HepG2 (cell line): Measurements from ENCODE around the gene KIAA0319L. TPM values are rescaled to one million over a fixed set of nuclear protein-coding genes. Genes with fewer than 3 reads are reported as not detected.

Experiments
- ATAC-seq: fragments of 200-7000 bp; cut with Tn5 transposase; 3 replicates; pipeline ENCODE4 v1.9.1; 2020; ENCODE audit warnings: mild to moderate bottlenecking, moderate library complexity
- BruUV-seq: library from RNA; stranded (reverse); fragments of 400-500 nt; replicated peaks from 2 replicates; lab custom pipeline; 2021; lab: Mats Ljungman, UMichigan
- CTCF ChIA-PET: fragments of 300-600 bp; formaldehyde crosslinking; extraction: SDS; loops from one replicate; lab custom pipeline; 2021; ENCODE audit warnings: low total read pairs, inconsistent platforms, low intra/inter-chr PET ratio; lab: Yijun Ruan, JAX
- POLR2A ChIA-PET: fragments of 350-600 bp; sonication (Branson Sonifier 250); formaldehyde crosslinking; loops from one replicate; lab custom pipeline; 2020; ENCODE audit warnings: antibody characterized with exemption, inconsistent platforms; lab: Yijun Ruan, JAX
- DNase-seq: peaks from one replicate; pipeline ENCODE4 v3.0.0-alpha.2; 2015; ENCODE audit warnings: low spot score
- FAIRE-seq: peaks from 3 replicates; lab custom pipeline; 2011; peaks lifted over from hg19 to GRCh38; lab: Jason Lieb, UNC
- H2AFZ ChIP-seq: one replicate; pipeline ENCODE4 v1.6.1; 2011; ENCODE audit warnings: low read length, inconsistent platforms
- H3K27ac ChIP-seq: fragments of 300-600 bp; 3 replicates; pipeline ENCODE4 v1.8.0; 2011; ENCODE audit warnings: mixed run types, mild to moderate bottlenecking, mixed read lengths, low read length, inconsistent platforms; ENCODE audit not compliant: insufficient read depth; ENCODE audit errors: extremely low read length
- H3K27me3 ChIP-seq, 2 experiments: fragments of 200-600 bp in 1 of 2; 2 replicates in 1 of 2; 3 replicates in 1 of 2; pipeline versions ENCODE4 v1.6.0 to v1.8.0; 2011; ENCODE audit warnings: low read length in 2 of 2, mild to moderate bottlenecking in 2 of 2, moderate library complexity in 2 of 2, inconsistent platforms in 1 of 2; ENCODE audit not compliant: insufficient read depth in 2 of 2, control insufficient read depth in 1 of 2
- H3K36me3 ChIP-seq, 2 experiments: fragments of 200-600 bp in 1 of 2; replicated peaks in 1 of 2; 2 replicates in 1 of 2; 3 replicates in 1 of 2; pipeline versions ENCODE4 v1.5.1 to v1.8.0; 2011; ENCODE audit warnings: low read length in 2 of 2, inconsistent platforms in 1 of 2; ENCODE audit not compliant: insufficient read depth in 2 of 2, control insufficient read depth in 1 of 2
- H3K4me1 ChIP-seq: 2 replicates; pipeline ENCODE4 v1.5.1; 2012; ENCODE audit warnings: low read length, inconsistent platforms; ENCODE audit not compliant: insufficient read depth
- H3K4me2 ChIP-seq: 2 replicates; pipeline ENCODE4 v1.6.0; 2011; ENCODE audit warnings: low read depth, low read length, inconsistent platforms
- H3K4me3 ChIP-seq, 3 experiments: fragments of 200-600 bp in 1 of 3; sonication (generic), shearing (Covaris generic) in 1 of 3; replicated peaks in 1 of 3; 2 replicates each; pipeline ENCODE4 v1.5.1; 2011 to 2016; ENCODE audit warnings: low read length in 3 of 3, inconsistent platforms in 2 of 3, low read depth in 2 of 3, mild to moderate bottlenecking in 2 of 3, control low read depth in 1 of 3, mixed read lengths in 1 of 3; ENCODE audit not compliant: insufficient read depth in 1 of 3
- H3K79me2 ChIP-seq: one replicate; pipeline ENCODE4 v1.6.1; 2011; ENCODE audit warnings: low read length, inconsistent platforms; ENCODE audit not compliant: insufficient read depth
- H3K9ac ChIP-seq: 2 replicates; pipeline ENCODE4 v1.6.0; 2011; ENCODE audit warnings: mild to moderate bottlenecking, low read depth, low read length, inconsistent platforms; ENCODE audit not compliant: insufficient read depth
- H3K9me3 ChIP-seq: 2 replicates; pipeline ENCODE4 v1.5.1; 2012; ENCODE audit warnings: mild to moderate bottlenecking, low read length
- H4K20me1 ChIP-seq: 2 replicates; pipeline ENCODE4 v1.6.0; 2011; ENCODE audit warnings: inconsistent platforms, mild to moderate bottlenecking, low read length, moderate library complexity; ENCODE audit not compliant: insufficient read depth
- AGO2 ChIP-seq: fragments of 200-400 bp; formaldehyde crosslinking; optimal IDR thresholded peaks from 2 replicates; pipeline ENCODE3; 2017; ENCODE audit warnings: mild to moderate bottlenecking, low read depth, low read length, moderate library complexity
- ARNTL ChIP-seq: sonication (generic); formaldehyde crosslinking; IDR thresholded peaks from 2 replicates; pipeline ENCODE4 v1.4.0; 2020; ENCODE audit warnings: mild to moderate bottlenecking, missing genetic modification reagents
- GLI4 ChIP-seq: sonication (generic); formaldehyde crosslinking; IDR thresholded peaks from 2 replicates; pipeline ENCODE4 v1.5.1; 2020; ENCODE audit warnings: missing genetic modification reagents, mild to moderate bottlenecking, moderate library complexity, borderline replicate concordance
- MNT ChIP-seq: fragments of 450-650 bp; IDR thresholded peaks from 2 replicates; pipeline ENCODE4 v1.6.1; 2016
- POLR2AphosphoS2 ChIP-seq: IDR thresholded peaks from 2 replicates; pipeline ENCODE4 v1.6.1; 2011; ENCODE audit warnings: low read depth, low read length, improper control_type of control experiment
- RBM22 ChIP-seq: fragments of 200-400 bp; formaldehyde crosslinking; optimal IDR thresholded peaks from 2 replicates; pipeline ENCODE3; 2017; ENCODE audit warnings: mild to moderate bottlenecking, low read length, moderate library complexity
- ZBTB21 ChIP-seq: sonication (generic); formaldehyde crosslinking; IDR thresholded peaks from 2 replicates; pipeline ENCODE4 v1.4.0; 2020; ENCODE audit warnings: missing genetic modification reagents
- WGBS: methylation state at CpG from one replicate; pipeline ENCODE4 v1.1.6; 2017; ENCODE audit warnings: low lambda C conversion rate; 5-methylcytosine and 5-hydroxymethylcytosine counted together
- in situ Hi-C: cut with HindIII; loops from 2 replicates; pipeline ENCODE4 v1.10.0; 2017; ENCODE audit warnings: low pct_unique_long_range_greater_than_20kb; ENCODE audit not compliant: extremely low pct_ligation_motif_present
- intact Hi-C: fragments of 100-400 bp; cut with micrococcal nuclease; formaldehyde crosslinking; loops from one replicate; pipeline ENCODE4 v1.10.0; 2022; ENCODE audit not compliant: unreplicated experiment
- polyA plus RNA-seq, 8 experiments: library from polyadenylated mRNA; depleted of rRNA in 3 of 8; stranded (reverse) in 7 of 8; unstranded in 1 of 8; fragments of >200 nt; fragmentation: Illumina TruSeq in 4 of 8; extraction: Trizol in 4 of 8; gene quantifications; 2 replicates each; pipeline versions ENCODE4 v1.2.1 to v1.2.3, GENCODE V29; 2011 to 2016; ENCODE audit warnings: low read depth in 4 of 8, missing spikeins in 1 of 8, mixed read lengths in 1 of 8; ENCODE audit not compliant: insufficient read depth in 1 of 8
- total RNA-seq, 5 experiments: library from RNA; depleted of rRNA; stranded (reverse); fragments of >200 nt; fragmentation: Illumina TruSeq; extraction: Trizol; gene quantifications; 2 replicates each; pipeline ENCODE4 v1.2.3, GENCODE V29; 2016; ENCODE audit warnings: low read depth in 1 of 5

Gene KIAA0319L
- total and polyA plus RNA-seq, 2 of the 13 experiments (the other 11 are each of a cell fraction or from before 2014, with no cell fraction given) = 33.4 to 82.6 TPM

GRCh38 chr1:35390600-35391494 is 166.4 kb downstream of the KIAA0319L start:
- intact Hi-C loops (no loop called here), in situ Hi-C loops (no loop called here)
- POLR2A ChIA-PET = no interaction called here
- no TSS peak for BruUV-seq
- no peaks in the 10 kb centered on the region for H3K9me3 ChIP-seq
- no peak overlapping the region for H3K9ac ChIP-seq
- ATAC-seq (no peak), FAIRE-seq (no peak), DNase-seq (no peak)
- no peak overlapping the region for H2AFZ ChIP-seq
- no peaks in the 10 kb centered on the region for H3K79me2 ChIP-seq
- no peak overlapping the region for H3K4me2 ChIP-seq
- H3K27me3 ChIP-seq = no peaks in the 10 kb centered on the region
- no peaks in the 10 kb centered on the region for H3K4me1 ChIP-seq
- 93% methylated on average over 10 of the region's 10 CpGs for WGBS
- no peaks in the 10 kb centered on the region for H4K20me1 ChIP-seq
- peaks cover 12 to 55% of the 10 kb centered on the region in 2 experiments for H3K36me3 ChIP-seq
- TF ChIP-seq POLR2AphosphoS2 (no peak), AGO2 (no peak), ARNTL (CRISPR knock-in tag) (no peak), MNT (peak; percentile 92), GLI4 (CRISPR knock-in tag) (no peak), RBM22 (peak; percentile 28), ZBTB21 (CRISPR knock-in tag) (no peak)
- CTCF ChIA-PET = no interaction called here
- no peak overlapping the region for H3K4me3 ChIP-seq
- H3K27ac ChIP-seq = no peak overlapping the region
